Measurements from ENCODE around the gene RMRP. TPM values are rescaled to one million over a fixed set of nuclear protein-coding genes. Genes with fewer than 3 reads are reported as not detected.

The RMRP gene
- polyA plus RNA-seq, 1 donor (not counting 4 experiments of a cell fraction or from before 2014, with no cell fraction given) = 21.6 TPM

DNA sequence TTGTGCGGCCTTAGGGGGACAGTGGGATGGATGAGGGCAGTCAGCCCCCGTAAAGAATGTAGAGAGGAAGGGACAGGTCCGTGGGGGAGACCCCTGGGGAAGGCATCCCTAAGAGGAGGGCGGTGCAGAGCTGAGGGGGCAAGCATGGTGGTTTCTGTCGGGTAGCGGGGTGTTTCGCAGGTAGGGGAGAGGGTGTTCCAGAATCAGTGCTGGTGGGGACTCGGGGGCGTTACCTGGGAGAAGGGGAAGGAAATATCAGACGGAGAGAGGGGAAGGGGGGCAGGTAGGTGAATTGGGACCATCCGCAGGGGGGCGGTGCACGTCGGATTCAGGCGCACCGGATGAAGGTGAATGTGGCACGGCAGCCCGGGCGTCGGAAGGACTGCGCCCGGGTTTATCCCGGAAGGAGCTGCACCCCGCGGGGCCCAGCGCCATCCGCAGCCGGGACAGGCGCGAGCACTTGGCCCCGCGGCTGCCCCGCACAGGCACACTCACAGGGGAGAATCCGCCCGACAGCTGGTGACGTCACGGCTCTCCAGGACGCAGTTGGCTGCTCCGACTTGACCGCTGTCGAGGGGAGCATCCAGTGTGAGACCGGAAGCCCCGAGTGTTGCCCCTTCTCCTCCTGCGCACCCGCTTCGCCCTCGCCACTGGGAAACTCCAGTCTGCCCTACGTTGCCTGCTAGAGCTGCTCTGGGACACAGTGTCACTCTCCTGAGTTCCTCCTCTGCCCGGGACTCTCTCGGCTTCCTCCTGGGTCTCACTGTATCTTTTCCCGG, 40.9 kb downstream of the RMRP start:
- Histone ChIP-seq H3K4me1 (ENCODE audit: control insufficient read depth, extremely low read depth, insufficient read depth, low read length) (no peaks in the 10 kb centered on the region), H3K36me3 (ENCODE audit: control insufficient read depth in 2 of 2, extremely low read depth in 1 of 2, insufficient read depth in 2 of 2, low read length in 2 of 2) (no peaks in the 10 kb centered on the region), H3K9me1 (ENCODE audit: control insufficient read depth, extremely low read depth, insufficient read depth, low read length) (no peaks in the 10 kb centered on the region), H4K20me1 (ENCODE audit: control insufficient read depth, extremely low read depth, insufficient read depth, low read length) (no peaks in the 10 kb centered on the region), H3K4me3 (ENCODE audit: control insufficient read depth in 2 of 3, extremely low read depth in 1 of 3, insufficient read depth in 2 of 3, low read depth in 1 of 3, low read length in 3 of 3) (peak overlapping the region; percentile 8 to 58 (median 24)), H3K9me3 (ENCODE audit: control insufficient read depth, low read depth, low read length) (no peaks in the 10 kb centered on the region), H3K9ac (ENCODE audit: control insufficient read depth, extremely low read depth, insufficient read depth, low read length) (peak overlapping the region; percentile 49), H2AFZ (ENCODE audit: control insufficient read depth, low read length) (peak overlapping the region; percentile 94), H3K27me3 (ENCODE audit: control insufficient read depth, extremely low read depth, insufficient read depth, low read length) (peaks cover 25% of the 10 kb centered on the region), H3K79me2 (ENCODE audit: control insufficient read depth, insufficient read depth, low read length) (no peaks in the 10 kb centered on the region), H3K4me2 (ENCODE audit: control insufficient read depth, extremely low read depth, insufficient read depth, low read depth, low read length) (peak overlapping the region; percentile 68), H3K27ac (ENCODE audit: control insufficient read depth, insufficient read depth, low read length) (no peak overlapping the region)
- DNase-seq (ENCODE audit: low read depth, low spot score) (peak; percentile 17), FAIRE-seq (no peak)
- dilution Hi-C loops (cut with MboI; ENCODE audit: extremely low pct_ligation_motif_present, low sequenced_read_pairs) = no loop called here
- TF ChIP-seq EZH2 (IDR thresholded peaks at IDR 0.05; ENCODE audit: low read length) (no peak), CTCF (optimal IDR thresholded peaks at IDR 0.05 in 1 of 3, IDR thresholded peaks at IDR 0.05 in 1 of 3, conservative IDR thresholded peaks at IDR 0.05 in 1 of 3; ENCODE audit: extremely low read depth in 1 of 3, insufficient read depth in 2 of 3, low read length in 3 of 3) (peak in 1 of 3 experiments; percentile 52)

GRCh38 chr9:35615981-35616680, 41.7 kb downstream of the RMRP start:
- DNase-seq (ENCODE audit: low read depth, low spot score) = no peak
- Histone ChIP-seq H4K20me1 (ENCODE audit: control insufficient read depth, extremely low read depth, insufficient read depth, low read length) (no peaks in the 10 kb centered on the region), H2AFZ (ENCODE audit: control insufficient read depth, low read length) (no peak overlapping the region), H3K9me3 (ENCODE audit: control insufficient read depth, low read depth, low read length) (no peaks in the 10 kb centered on the region), H3K36me3 (ENCODE audit: control insufficient read depth in 2 of 2, extremely low read depth in 1 of 2, insufficient read depth in 2 of 2, low read length in 2 of 2) (no peaks in the 10 kb centered on the region), H3K79me2 (ENCODE audit: control insufficient read depth, insufficient read depth, low read length) (no peaks in the 10 kb centered on the region), H3K9me1 (ENCODE audit: control insufficient read depth, extremely low read depth, insufficient read depth, low read length) (no peaks in the 10 kb centered on the region), H3K4me2 (ENCODE audit: control insufficient read depth, extremely low read depth, insufficient read depth, low read depth, low read length) (no peak overlapping the region), H3K9ac (ENCODE audit: control insufficient read depth, extremely low read depth, insufficient read depth, low read length) (no peak overlapping the region), H3K27me3 (ENCODE audit: control insufficient read depth, extremely low read depth, insufficient read depth, low read length) (peaks cover 25% of the 10 kb centered on the region), H3K27ac (ENCODE audit: control insufficient read depth, insufficient read depth, low read length) (no peak overlapping the region), H3K4me3 (ENCODE audit: control insufficient read depth in 2 of 3, extremely low read depth in 1 of 3, insufficient read depth in 2 of 3, low read depth in 1 of 3, low read length in 3 of 3) (no peak overlapping the region), H3K4me1 (ENCODE audit: control insufficient read depth, extremely low read depth, insufficient read depth, low read length) (no peaks in the 10 kb centered on the region)
- dilution Hi-C loops (cut with MboI; ENCODE audit: extremely low pct_ligation_motif_present, low sequenced_read_pairs) = no loop called here
- FAIRE-seq = no peak
- no peak for TF ChIP-seq EZH2 (IDR thresholded peaks at IDR 0.05; ENCODE audit: low read length)
- no peak for TF ChIP-seq CTCF (optimal IDR thresholded peaks at IDR 0.05 in 1 of 3, IDR thresholded peaks at IDR 0.05 in 1 of 3, conservative IDR thresholded peaks at IDR 0.05 in 1 of 3; ENCODE audit: extremely low read depth in 1 of 3, insufficient read depth in 2 of 3, low read length in 3 of 3)

All from keratinocyte (primary cell).